HCT116 (cell line): ENCODE data around the gene SH3BP5L. TPM values are rescaled to one million over a fixed set of nuclear protein-coding genes. Genes with fewer than 3 reads are reported as not detected.

Experiments
- ATAC-seq: fragments of 200-7000 bp; cut with Tn5 transposase; 2 replicates; pipeline ENCODE4 v1.9.1; 2020; ENCODE audit warnings: mild to moderate bottlenecking, moderate library complexity
- BruUV-seq: library from RNA; stranded (reverse); fragments of 400-500 nt; replicated peaks from 2 replicates; lab custom pipeline; 2021; lab: Mats Ljungman, UMichigan
- CTCF ChIA-PET: fragments of 300-600 bp; sonication (Branson Sonifier 250); formaldehyde crosslinking; loops from one replicate; lab custom pipeline; 2021; ENCODE audit warnings: antibody characterized with exemption; lab: Charles Lee
- POLR2A ChIA-PET: fragments of 300-600, 350-600 bp; sonication (Branson Sonifier 250); formaldehyde crosslinking; loops from one replicate; lab custom pipeline; 2021; ENCODE audit warnings: antibody characterized with exemption; lab: Charles Lee
- RAD21 ChIA-PET, 2 experiments: fragments of 300-600 bp; sonication (Branson Sonifier 250); formaldehyde crosslinking; loops; one replicate each; lab custom pipeline; 2023; ENCODE audit warnings: low total read pairs in 2 of 2; ENCODE audit not compliant: uncharacterized antibody in 2 of 2, unreplicated experiment in 2 of 2, low non-redundant PET in 1 of 2; lab: Charles Lee
- DNase-seq: peaks from one replicate; pipeline ENCODE4 v3.0.0-alpha.2; 2010; ENCODE audit warnings: low read depth, low spot score
- H2AFZ ChIP-seq: fragments of 200-600 bp; shearing (Covaris generic), sonication (generic); 2 replicates; pipeline ENCODE4 v1.6.1; 2017; ENCODE audit warnings: low read depth, mixed run types, mixed read lengths, antibody characterized with exemption, low read length; ENCODE audit not compliant: poor library complexity, severe bottlenecking
- H3K27ac ChIP-seq: 2 replicates; pipeline ENCODE4 v1.5.1; 2012; ENCODE audit warnings: low read depth, low read length
- H3K27me3 ChIP-seq: fragments of 200-600 bp; sonication (generic); 2 replicates; pipeline ENCODE4 v1.6.1; 2016; ENCODE audit warnings: mixed run types, low read length, mixed read lengths; ENCODE audit not compliant: insufficient read depth
- H3K36me3 ChIP-seq, 2 experiments: fragments of 200-500 bp in 1 of 2; fragments of 200-600 bp in 1 of 2; sonication (Bioruptor generic) in 1 of 2; sonication (generic) in 1 of 2; 2 replicates each; pipeline versions ENCODE4 v1.5.1 to v1.6.1; 2014 to 2016; ENCODE audit warnings: low read length in 2 of 2, inconsistent platforms in 1 of 2, mixed read lengths in 1 of 2, mixed run types in 1 of 2; ENCODE audit not compliant: insufficient read depth in 2 of 2, control insufficient read depth in 1 of 2
- H3K4me1 ChIP-seq, 2 experiments: fragments of 200-600 bp in 1 of 2; sonication (generic) in 1 of 2; 2 replicates each; pipeline versions ENCODE4 v1.5.1 to v1.6.1; 2012 to 2017; ENCODE audit warnings: low read length in 2 of 2, inconsistent platforms in 1 of 2, mild to moderate bottlenecking in 1 of 2, mixed read lengths in 1 of 2, mixed run types in 1 of 2, moderate library complexity in 1 of 2; ENCODE audit not compliant: insufficient read depth in 2 of 2, control insufficient read depth in 1 of 2
- H3K4me2 ChIP-seq: fragments of 200-600 bp; sonication (generic); 2 replicates; pipeline ENCODE4 v1.6.1; 2017; ENCODE audit warnings: mixed run types, low read length, mixed read lengths
- H3K4me3 ChIP-seq, 2 experiments: fragments of 200-600 bp in 1 of 2; sonication (generic) in 1 of 2; replicated peaks in 1 of 2; 2 replicates each; pipeline ENCODE4 v1.5.1; 2011 to 2016; ENCODE audit warnings: low read length in 2 of 2, control low read depth in 1 of 2, low read depth in 1 of 2, mild to moderate bottlenecking in 1 of 2, mixed read lengths in 1 of 2, mixed run types in 1 of 2
- H3K79me2 ChIP-seq: fragments of 200-600 bp; sonication (generic); 2 replicates; pipeline ENCODE4 v1.6.1; 2017; ENCODE audit warnings: mild to moderate bottlenecking, mixed run types, low read length, moderate library complexity, mixed read lengths; ENCODE audit not compliant: insufficient read depth
- H3K9ac ChIP-seq: fragments of 200-600 bp; sonication (generic); 2 replicates; pipeline ENCODE4 v1.6.1; 2016; ENCODE audit warnings: low read length, mixed read lengths
- H3K9me2 ChIP-seq: fragments of 200-600 bp; sonication (generic), shearing (Covaris generic); 2 replicates; pipeline ENCODE4 v1.6.1; 2017; ENCODE audit warnings: mixed run types, mild to moderate bottlenecking, moderate library complexity; ENCODE audit not compliant: insufficient read depth
- H3K9me3 ChIP-seq, 2 experiments: fragments of 200-500 bp in 1 of 2; fragments of 200-600 bp in 1 of 2; sonication (Bioruptor generic) in 1 of 2; sonication (generic) in 1 of 2; 2 replicates each; pipeline ENCODE4 v1.6.1; 2014 to 2017; ENCODE audit warnings: low read length in 2 of 2, mixed read lengths in 2 of 2, inconsistent platforms in 1 of 2, low read depth in 1 of 2, mild to moderate bottlenecking in 1 of 2, mixed run types in 1 of 2, moderate library complexity in 1 of 2; ENCODE audit not compliant: control insufficient read depth in 1 of 2, insufficient read depth in 1 of 2
- H4K20me1 ChIP-seq: fragments of 200-600 bp; sonication (generic), shearing (Covaris generic); 2 replicates; pipeline ENCODE4 v1.6.1; 2017; ENCODE audit warnings: mixed run types, mild to moderate bottlenecking, moderate library complexity; ENCODE audit not compliant: insufficient read depth
- EGR1 ChIP-seq: IDR thresholded peaks from 2 replicates; pipeline ENCODE4 v1.6.1; 2012; ENCODE audit warnings: low read depth
- ELF1 ChIP-seq: IDR thresholded peaks from 2 replicates; pipeline ENCODE4 v1.6.1; 2012; ENCODE audit warnings: low read depth, borderline replicate concordance
- FOSL1 ChIP-seq: IDR thresholded peaks from 2 replicates; pipeline ENCODE4 v1.6.1; 2012; ENCODE audit warnings: low read depth
- REST ChIP-seq: IDR thresholded peaks from 2 replicates; pipeline ENCODE4 v1.6.1; 2012; ENCODE audit warnings: low read depth
- SP1 ChIP-seq: IDR thresholded peaks from 2 replicates; pipeline ENCODE4 v1.6.1; 2012; ENCODE audit warnings: low read depth
- TCF7L2 ChIP-seq: IDR thresholded peaks from 2 replicates; pipeline ENCODE4 v1.7.0; 2011; ENCODE audit warnings: borderline replicate concordance, inconsistent platforms; ENCODE audit not compliant: insufficient read depth, insufficient read length; ENCODE audit errors: extremely low read depth
- YY1 ChIP-seq: IDR thresholded peaks from 2 replicates; pipeline ENCODE4 v1.6.1; 2011; ENCODE audit warnings: low read length, low read depth, moderate library complexity, mild to moderate bottlenecking; ENCODE audit not compliant: insufficient replicate concordance; ENCODE audit errors: extremely low read depth
- ZBTB33 ChIP-seq: IDR thresholded peaks from 2 replicates; pipeline ENCODE4 v1.6.1; 2011; ENCODE audit warnings: mild to moderate bottlenecking, low read length, moderate library complexity; ENCODE audit not compliant: insufficient replicate concordance; ENCODE audit errors: extremely low read depth
- intact Hi-C: fragments of 100-400 bp; cut with micrococcal nuclease; formaldehyde crosslinking; loops from 2 replicates; pipeline ENCODE4 v1.10.0; 2022
- total RNA-seq: library from RNA; stranded (reverse); gene quantifications from one replicate; pipeline ENCODE4 v1.2.1, GENCODE V29; 2021; ENCODE audit not compliant: unreplicated experiment
- TF ChIP-seq, protein P1 (sequence below), 3 experiments: fragments of 200-600 bp in 1 of 3; sonication (generic) in 1 of 3; IDR thresholded peaks in 2 of 3; conservative IDR thresholded peaks in 1 of 3; 2 replicates each; pipeline ENCODE4 v1.5.1; 2012 to 2017; ENCODE audit warnings: low read depth in 2 of 3, low read length in 2 of 3, antibody characterized with exemption in 1 of 3, borderline replicate concordance in 1 of 3, control low read depth in 1 of 3, mild to moderate bottlenecking in 1 of 3, mixed read lengths in 1 of 3, mixed run types in 1 of 3, moderate library complexity in 1 of 3; ENCODE audit not compliant: insufficient read depth in 1 of 3

Gene SH3BP5L
- total RNA-seq, 1 experiment from 2014 or later = 22.3 TPM

DNA sequence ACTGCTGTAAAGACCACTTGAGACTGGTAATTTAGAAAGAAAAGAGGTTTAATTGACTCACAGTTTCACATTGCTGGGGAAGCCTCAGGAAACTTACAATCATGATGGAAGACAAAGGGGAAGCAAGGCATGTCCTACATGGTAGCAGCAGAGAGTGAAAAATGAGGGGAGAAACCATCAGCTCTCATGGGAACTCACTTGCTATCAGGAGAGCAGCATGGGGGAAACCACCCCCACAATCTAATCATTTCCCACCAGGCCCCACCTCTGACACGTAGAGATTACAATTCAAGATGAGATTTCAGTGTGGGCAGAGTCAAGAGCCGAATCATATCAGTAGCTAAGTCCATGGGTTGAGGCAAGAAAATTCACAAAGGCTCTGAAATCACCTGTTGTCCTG lies 46.4 kb downstream of the SH3BP5L start:
- no peak overlapping the region for H3K4me2 ChIP-seq
- no peak overlapping the region for H3K4me3 ChIP-seq
- H3K36me3 ChIP-seq = no peaks in the 10 kb centered on the region
- H3K27ac ChIP-seq = no peak overlapping the region
- H3K9me3 ChIP-seq = no peaks in the 10 kb centered on the region
- no peaks in the 10 kb centered on the region for H3K9me2 ChIP-seq
- no peaks in the 10 kb centered on the region for H3K4me1 ChIP-seq
- ChIA-PET CTCF (no interaction called here), RAD21 (no interaction called here), POLR2A (no interaction called here)
- no peak overlapping the region for H2AFZ ChIP-seq
- peaks cover 4% of the 10 kb centered on the region; the same call in 1 of the 2 replicates for H3K27me3 ChIP-seq
- DNase-seq (no peak), ATAC-seq (no peak)
- intact Hi-C loops = no loop called here
- no TSS peak for BruUV-seq
- no peak overlapping the region for H3K9ac ChIP-seq
- TF ChIP-seq, protein P1, sequence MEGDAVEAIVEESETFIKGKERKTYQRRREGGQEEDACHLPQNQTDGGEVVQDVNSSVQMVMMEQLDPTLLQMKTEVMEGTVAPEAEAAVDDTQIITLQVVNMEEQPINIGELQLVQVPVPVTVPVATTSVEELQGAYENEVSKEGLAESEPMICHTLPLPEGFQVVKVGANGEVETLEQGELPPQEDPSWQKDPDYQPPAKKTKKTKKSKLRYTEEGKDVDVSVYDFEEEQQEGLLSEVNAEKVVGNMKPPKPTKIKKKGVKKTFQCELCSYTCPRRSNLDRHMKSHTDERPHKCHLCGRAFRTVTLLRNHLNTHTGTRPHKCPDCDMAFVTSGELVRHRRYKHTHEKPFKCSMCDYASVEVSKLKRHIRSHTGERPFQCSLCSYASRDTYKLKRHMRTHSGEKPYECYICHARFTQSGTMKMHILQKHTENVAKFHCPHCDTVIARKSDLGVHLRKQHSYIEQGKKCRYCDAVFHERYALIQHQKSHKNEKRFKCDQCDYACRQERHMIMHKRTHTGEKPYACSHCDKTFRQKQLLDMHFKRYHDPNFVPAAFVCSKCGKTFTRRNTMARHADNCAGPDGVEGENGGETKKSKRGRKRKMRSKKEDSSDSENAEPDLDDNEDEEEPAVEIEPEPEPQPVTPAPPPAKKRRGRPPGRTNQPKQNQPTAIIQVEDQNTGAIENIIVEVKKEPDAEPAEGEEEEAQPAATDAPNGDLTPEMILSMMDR (IDR thresholded peaks at IDR 0.05 in 2 of 3, conservative IDR thresholded peaks at IDR 0.05 in 1 of 3; ENCODE audit: borderline replicate concordance in 1 of 3, insufficient read depth in 1 of 3, low read depth in 2 of 3, low read length in 2 of 3) = no peak
- TF ChIP-seq FOSL1 = no peak
- no peak for TF ChIP-seq REST
- no peak for TF ChIP-seq SP1
- TF ChIP-seq YY1 = no peak
- no peak for TF ChIP-seq TCF7L2
- no peak for TF ChIP-seq EGR1
- TF ChIP-seq ELF1 = no peak
- no peak for TF ChIP-seq ZBTB33
- no peaks in the 10 kb centered on the region for H4K20me1 ChIP-seq
- no peaks in the 10 kb centered on the region for H3K79me2 ChIP-seq
